ENCODE results near the gene IL12RB1.
"Not testable (repeated sequence)": the region's sequence is repeated elsewhere in the genome, so short reads cannot be mapped to it uniquely, and the experiment has no call there.

The IL12RB1 gene

DNA sequence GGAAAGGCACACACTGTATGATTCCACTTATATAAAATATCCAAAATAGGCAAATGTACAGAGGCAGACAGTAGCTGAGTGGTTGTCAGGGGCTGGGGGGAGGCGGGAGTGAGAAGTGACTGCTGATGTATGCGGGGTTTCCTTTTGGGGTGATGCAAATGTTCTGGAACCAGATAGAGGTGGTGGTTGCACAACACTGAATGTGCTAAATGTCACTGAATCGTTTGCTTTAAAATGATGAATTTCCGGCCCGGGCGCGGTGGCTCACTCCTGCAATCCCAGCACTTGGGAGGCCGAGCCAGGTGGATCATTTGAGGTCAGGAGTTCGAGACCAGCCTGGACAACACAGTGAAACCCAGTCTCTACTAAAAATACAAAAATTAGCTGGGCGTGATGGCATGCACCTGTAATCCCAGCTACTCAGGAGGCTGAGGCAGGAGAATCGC is 2.4 kb upstream of the IL12RB1 start:
- DNase-seq (ENCODE audit: low spot score) = not testable (repeated sequence)

DNA sequence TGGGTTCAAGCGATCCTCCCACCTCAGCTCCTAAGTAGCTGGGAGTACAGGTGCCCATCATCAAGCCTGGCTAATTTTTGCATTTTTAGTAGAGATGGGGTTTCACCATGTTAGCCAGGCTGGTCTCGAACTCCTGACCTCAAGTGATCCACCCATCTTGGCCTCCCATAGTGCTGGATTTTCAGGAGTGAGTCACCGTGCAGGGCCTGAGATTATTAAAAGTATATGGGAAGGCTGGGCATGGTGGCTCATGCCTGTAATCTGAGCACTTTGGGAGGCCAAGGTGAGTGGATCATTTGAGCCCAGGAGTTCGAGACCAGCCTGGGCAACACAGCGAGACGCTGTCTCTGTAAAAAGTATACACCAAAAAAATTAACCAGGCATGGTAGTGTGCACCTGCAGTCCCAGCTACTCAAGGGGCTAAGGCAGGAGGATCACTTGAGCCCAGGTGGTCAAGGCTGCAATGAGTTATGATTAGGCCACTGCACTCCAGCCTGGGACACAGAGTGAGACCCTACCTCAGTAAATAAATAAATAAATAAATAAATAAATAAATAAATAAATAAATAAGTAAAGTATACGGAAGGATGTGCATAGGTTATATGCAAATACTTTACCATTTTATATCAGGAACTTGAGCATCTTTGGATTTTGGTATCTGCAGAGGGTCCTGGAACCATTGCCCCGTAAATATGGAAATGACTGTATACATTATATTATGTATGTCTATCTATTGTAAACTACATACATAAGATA is 854 bp downstream of the IL12RB1 start:
- no peak for DNase-seq (ENCODE audit: low spot score)

DNA sequence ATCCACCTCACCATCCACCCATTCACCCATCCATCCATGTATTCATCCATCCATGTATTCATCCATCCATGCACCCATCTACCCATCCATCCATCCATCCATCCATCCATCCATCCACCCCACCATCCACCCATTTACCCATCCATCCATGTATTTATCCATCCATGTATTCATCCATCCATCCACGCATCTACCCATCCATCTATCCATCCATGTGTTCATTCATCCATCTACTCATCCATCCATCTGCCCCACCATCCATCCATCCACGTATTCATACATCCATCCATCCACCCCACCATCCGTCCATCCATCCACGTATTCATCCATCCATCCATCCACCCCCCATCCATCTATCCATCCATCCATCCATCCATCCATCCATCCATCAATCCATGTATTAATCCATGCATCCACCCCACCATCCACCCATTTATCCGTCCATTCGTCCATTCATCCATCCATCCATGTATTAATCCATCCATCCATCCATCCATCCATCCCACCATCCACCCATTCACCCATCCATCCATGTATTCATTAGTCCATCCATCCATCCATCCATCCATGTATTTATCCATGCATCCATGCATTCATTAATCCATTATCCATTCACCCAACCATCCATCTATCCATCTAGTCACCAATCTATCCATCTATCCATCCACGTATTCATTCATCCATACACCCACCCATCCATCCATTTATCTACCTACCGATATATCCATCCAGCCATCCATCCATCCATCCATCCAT is 2.6 kb downstream of the IL12RB1 start:
- DNase-seq (ENCODE audit: low spot score) = no peak

DNA sequence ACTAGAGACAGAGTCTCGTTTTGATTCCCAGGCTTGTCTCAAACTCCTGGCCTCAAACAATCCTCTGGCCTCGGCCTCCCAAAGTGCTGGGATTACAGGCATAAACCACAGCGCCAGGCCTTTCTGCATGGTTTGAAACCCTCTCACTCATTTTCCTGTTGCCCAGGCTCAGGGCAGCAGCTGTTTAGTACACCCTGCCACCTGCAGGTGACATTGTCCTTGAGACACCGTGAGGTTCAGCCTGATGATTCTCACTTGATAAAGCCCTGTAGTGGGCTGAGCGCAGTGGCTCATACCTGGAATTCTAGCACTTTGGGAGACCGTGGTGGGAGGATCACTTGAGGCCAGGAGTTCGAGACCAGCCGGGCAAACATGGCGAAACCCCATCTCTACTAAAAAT is 12.5 kb downstream of the IL12RB1 start:
- no peak for DNase-seq (ENCODE audit: low spot score)

DNA sequence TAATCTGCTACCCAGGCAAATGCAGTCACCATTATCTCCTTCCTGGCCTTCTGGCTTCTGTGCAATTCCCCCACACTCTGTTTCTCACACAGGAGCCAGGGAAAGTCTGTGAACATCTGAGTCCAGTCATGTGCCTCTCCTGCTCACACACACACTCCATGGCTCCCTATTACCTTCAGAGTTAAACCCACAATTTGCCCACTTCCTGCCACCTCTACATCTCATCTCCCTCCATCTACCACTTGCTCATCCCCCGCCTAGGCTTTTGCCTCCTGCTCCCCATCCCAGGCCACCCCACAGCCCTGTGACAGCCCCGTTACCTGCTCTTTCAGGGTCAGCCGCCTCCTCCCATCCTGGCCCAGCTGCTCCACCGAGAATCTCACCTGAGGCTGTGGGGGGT is 13.5 kb downstream of the IL12RB1 start:
- DNase-seq (ENCODE audit: low spot score) = peak; percentile 3

DNA sequence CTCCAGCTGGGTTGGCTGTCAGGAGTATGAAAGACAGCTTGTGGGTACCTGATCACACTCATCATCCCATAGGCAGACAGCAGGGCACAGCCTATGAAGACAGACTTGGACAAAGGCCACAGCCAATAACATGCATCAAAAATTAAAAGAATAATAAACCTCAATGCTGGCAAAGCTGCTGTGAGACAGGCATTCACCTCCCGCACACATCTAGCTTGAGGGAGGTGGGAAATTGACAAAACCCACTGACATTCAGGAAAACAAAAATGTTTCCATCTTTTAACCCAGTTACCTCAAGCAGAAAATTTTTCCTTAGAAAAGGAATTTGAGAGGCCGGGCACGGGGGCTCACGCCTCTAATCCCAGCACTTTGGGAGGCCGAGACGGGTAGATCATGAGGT is 14.4 kb downstream of the IL12RB1 start:
- no peak for DNase-seq (ENCODE audit: low spot score)

DNA sequence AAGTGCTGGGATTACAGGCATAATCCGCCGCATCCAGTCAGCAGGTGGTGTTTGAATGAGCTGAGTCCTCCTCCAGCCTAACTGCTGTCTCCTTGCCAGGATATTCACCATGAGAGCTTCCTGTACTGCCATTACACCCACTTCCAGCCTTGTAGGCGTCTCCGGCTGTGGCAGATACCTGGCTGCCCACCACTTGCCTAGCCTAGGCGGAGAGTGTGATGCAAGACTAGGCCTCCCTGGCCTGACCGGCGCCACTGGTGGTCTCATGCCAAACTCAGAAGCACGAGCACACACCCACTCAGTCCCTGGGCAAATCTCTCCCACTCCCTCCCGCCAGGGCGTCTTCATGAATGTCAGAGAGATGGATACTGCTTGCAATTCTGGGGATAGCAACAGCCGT is 16.6 kb downstream of the IL12RB1 start:
- DNase-seq (ENCODE audit: low spot score) = no peak

DNA sequence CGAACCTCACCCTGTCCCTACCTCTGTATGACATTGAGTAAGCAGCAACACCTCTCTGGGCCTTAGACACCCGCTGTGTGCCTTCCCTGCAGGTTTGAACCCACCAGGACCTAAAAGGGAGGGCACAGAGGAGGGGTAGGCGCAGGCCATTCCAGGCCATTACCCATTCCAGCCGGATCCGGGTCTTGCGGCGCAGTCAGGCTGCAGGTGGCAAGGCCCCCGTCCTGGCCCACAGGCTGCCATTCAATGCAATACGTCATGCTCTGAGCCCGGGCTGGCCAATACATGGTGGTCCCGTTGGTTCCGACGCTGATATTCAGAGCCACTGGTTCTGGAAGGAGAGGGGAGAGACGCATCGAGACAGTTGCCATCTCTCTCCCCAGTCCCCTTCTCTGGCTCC is 17.4 kb downstream of the IL12RB1 start:
- no peak for DNase-seq (ENCODE audit: low spot score)

DNA sequence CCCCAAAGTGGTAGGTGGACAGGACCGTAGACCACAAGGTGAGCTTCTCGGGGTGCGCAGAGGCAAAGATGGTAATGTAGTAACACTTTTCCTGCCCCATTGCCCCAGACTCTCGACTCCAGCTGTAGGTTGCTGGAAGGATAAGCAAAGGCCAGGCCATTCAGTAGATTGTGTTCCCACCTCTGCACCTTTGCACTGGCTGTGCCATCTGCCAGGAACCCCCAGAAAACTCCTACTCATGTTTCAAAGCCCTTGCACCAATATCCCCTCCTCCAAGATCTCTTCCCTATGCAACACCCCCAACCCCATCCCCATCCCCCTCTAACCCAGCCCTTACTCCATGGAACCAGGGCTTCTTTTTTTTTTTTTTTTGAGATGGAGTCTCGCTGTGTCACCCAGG is 18.3 kb downstream of the IL12RB1 start:
- DNase-seq (ENCODE audit: low spot score) = no peak

DNA sequence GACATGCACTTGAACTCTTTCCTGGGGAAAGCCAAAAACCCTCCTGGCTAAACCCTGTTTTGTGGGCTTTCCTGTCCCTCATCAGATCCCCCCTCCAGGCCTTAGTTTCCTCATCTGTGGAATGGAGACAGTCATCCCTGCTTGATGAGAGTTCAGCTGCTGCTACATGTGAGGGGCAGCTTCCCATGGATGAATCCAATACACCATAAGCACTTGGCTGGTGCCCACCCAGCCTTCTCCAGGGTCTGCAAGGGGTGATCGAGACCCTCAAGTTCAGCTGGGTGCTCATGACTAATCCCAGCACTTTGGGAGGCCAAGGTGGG is 21.6 kb downstream of the IL12RB1 start:
- DNase-seq (ENCODE audit: low spot score) = no peak

DNA sequence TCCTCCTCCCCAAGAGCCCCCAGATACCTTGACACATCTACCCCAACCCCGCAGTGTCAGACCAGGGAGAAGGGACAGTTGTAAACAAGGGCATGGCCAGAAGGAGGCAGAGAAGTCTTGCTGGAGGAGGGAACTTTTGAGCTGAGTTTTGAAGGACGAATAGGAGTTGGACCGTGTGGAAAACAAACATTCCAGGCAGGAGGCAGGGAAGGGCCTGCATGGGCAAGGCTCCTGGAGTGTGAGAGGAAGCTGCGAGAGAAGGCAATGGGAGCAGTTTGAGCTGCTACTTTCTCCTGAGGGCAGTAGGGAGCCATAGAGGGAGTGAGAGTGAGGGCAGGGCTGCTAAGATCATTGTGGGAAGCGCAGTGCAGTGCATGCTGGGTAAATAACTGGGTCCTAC is 23.3 kb downstream of the IL12RB1 start:
- no peak for DNase-seq (ENCODE audit: low spot score)

DNA sequence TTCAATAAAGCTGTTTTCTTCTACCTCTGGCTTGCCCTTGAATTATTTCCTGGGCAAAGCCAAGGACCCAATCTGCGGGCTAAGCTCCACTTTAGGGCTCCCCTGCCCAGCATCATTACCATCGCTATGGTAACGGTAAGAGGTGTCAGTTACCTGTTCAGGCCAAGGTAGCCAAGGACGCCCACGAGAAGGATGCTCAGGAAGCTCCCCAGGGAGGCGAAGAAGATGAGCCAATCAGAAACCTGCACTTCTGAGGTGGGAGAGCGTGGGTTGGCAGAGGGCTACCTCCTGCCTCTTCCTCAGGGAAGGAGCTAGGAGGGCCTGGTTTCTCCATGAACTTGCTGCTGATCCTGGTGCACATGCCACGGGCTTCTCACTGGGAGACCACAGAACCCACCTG is 24.7 kb downstream of the IL12RB1 start:
- DNase-seq (ENCODE audit: low spot score) = no peak

DNA sequence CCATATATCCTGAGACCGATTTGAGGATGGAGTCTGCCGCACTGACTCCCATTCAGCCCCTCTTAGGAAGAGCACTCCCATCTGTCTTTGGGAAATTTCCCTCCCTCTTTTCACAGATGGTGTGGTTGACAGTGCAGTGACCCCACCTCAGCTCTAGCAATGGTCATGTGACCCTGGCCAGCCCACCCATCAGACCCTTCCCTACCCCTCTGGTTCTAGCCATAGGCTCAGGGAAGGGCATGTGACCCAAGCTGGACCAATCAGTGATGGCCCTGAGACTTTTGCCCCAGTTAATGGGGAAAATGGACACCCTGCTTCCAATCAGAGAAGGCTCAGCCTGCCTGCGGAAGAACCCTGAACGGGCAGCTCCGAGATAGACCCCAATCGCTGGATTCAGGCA is 26.3 kb downstream of the IL12RB1 start:
- DNase-seq (ENCODE audit: low spot score) = no peak

DNA sequence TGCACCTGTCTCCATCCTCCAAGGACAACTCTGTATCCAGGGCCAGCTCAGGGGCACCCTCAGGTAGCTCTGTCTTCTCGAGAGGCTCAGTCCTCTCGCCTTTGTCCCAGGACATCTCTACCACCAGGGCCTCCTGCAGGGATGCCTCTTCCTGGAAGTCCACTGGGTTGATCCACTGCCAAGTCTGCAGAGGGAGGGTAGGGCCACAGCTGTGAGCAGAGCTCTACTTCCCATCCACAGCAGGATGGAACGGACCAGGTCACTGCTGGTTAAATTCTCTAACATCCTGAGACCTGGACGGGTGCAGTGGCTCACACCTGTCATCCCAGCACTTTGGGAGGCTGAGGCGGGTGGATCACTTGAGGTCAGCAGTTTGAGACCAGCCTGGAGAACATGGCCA is 26.8 kb downstream of the IL12RB1 start:
- no peak for DNase-seq (ENCODE audit: low spot score)

DNA sequence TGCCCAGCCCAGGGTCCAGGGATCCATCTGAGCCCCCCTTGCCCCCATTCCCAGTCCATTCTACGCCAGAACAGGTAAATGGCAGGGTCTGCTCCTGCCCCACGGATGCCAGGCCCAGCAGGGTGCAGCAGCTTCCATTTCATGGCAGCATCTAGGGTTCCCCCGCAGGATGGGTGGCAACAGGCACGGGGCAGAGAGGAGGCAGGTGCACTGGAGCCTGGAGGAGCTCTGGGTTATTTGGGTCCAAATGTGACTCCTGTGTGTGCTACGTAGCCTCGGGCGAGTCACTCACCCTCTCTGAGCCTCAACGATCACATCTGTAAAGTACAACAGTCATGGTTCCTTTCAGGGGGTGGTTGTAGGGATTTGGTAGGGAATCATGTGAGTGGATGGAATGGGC is 27.4 kb downstream of the IL12RB1 start:
- DNase-seq (ENCODE audit: low spot score) = no peak

DNA sequence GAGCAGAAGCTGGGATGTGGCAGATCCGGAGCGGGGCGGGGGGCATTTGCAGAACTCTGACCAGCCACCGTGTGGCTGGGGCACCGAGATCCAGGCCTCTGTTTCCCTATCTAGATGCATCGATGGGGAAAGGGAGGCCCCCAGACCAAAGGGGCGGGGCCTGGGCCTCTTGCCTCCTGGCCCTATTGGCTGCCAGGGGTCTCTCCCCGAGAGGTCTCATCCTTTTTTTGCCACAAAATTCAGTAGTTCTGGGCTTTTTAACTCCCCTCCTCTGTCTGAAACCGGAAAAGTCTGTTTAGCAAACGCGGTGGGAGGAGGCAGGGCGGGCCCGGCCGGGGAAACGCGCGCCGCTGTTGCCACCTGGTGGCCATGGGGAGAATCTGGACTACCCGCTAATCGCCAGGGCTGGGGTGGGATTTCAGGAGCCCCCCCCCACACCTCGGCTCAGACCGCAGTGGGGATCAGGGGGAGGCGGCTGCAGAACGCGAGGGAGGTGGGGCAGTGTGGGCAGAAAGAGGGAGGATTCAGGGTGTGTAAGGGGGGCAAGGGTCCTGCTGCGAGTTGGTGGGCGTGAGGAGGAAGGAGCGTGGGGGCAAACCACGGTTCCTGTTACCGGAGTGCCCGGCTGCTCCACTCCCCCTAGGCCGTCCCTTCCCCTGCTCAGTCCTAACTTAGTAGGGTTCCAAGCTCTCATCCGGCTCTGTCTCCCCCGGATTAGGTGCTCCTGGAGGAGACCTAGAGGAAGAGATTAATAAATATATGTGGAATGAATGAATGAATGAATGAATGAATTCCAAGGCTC is 28.3 kb downstream of the IL12RB1 start:
- DNase-seq (ENCODE audit: low spot score) = peak; percentile 92

DNA sequence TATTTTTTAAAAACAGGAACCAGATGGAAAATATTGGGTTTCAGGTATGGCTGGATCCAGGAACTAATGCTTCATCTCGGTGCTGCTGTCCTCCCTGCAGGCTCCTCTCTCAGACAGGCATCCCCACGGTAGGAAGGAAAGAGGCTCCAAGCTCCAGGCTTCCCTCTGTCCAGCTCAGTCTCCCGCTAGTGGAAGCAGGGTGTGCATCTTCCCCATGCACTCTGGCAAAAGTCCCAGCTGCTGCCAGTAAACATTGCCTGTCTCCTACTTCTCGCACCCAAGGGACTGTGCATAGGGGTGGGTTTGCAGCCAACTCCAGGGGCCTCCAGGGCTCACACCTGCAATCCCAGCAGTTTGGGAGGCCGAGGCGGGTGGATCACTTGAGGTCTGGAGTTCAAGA is 29.2 kb downstream of the IL12RB1 start:
- no peak for DNase-seq (ENCODE audit: low spot score)

DNA sequence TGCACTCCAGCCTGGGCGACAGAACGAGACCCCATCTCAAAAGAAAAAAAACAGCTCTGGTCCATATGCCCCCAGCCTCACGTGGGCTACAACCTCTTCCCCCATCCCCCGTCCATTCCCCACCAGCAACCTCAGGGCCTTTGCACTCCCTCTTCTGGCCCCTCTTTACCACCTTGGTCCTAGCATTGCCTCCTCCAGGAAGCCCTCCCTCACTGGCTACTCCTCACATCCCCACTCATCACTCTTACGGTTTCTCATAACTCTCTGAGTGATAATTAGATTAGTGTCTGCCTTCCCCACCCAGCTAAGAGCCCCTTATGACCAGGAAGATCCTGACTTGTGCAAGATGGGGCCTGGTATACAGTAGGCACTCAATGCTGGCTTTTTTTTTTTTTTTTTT is 30.8 kb downstream of the IL12RB1 start:
- DNase-seq (ENCODE audit: low spot score) = no peak

DNA sequence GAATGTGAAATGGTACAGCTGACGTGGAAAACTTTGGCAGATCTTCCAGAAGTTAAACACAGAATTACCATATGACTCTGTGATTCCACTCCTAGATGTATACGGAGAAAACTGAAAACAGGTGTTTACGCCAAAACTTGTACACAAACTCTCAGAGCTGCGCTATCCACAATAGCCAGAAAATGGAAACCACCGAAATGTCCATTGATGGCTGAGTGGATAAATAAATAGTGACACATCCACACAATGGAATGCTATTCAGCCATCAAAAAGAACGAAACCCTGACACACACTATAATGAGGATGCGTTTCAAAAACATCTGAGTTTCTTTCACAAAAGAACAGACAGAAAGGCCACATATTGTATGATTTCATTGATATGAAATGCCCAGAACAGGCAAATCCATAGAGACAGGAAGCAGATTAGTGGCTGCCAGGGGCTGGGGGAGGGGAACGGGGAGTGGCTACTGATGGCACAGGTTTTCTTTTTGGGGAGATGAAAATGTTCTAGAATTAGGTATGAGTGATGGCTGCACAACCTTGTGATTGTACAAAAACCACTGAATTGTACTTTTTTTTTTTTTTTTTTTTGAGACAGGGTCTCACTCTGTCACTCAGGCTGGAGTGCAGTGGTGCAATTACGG is 33.0 kb downstream of the IL12RB1 start:
- DNase-seq (ENCODE audit: low spot score) = peak; percentile 27

DNA sequence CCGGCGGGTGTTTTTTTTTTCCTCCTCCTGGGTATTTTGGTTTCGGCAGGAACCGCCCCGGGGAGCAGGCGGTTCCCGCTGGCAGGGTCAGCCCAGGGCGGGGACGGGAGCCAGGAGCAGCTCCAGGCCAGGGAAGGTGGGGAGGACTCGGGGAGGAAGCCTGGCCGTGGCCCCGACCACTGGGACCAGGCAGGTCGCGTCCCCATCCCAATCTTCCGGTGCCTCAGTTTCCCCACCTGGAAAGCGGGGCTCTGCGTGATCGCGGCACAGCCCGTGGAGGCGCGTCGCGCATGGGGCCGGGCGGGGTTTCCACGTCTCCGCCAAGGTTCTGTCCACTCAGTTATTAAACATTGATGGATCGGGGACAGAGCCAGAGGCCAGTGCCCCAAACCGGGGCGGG is 34.8 kb downstream of the IL12RB1 start:
- DNase-seq (ENCODE audit: low spot score) = peak; percentile 69

DNA sequence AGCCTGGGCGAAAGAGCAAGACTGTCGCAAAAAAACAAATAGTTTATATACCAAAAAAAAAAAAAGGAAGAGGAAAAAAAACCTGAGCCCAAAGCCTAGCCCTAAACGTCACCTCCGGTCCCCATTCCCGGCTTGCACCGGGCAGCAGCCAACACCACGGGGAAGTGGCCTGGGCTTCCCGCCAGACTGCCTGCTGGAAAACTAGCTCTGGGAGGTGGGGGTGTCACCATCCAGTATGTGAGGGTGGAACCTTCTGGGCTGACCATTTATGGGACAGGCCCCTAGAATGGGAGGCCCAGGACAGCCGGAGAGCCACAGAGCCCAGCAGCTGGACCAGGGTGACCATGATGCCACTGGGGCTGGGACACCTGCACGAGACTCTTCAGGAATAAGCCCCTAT is 37.3 kb downstream of the IL12RB1 start:
- peak; percentile 81 for DNase-seq (ENCODE audit: low spot score)

DNA sequence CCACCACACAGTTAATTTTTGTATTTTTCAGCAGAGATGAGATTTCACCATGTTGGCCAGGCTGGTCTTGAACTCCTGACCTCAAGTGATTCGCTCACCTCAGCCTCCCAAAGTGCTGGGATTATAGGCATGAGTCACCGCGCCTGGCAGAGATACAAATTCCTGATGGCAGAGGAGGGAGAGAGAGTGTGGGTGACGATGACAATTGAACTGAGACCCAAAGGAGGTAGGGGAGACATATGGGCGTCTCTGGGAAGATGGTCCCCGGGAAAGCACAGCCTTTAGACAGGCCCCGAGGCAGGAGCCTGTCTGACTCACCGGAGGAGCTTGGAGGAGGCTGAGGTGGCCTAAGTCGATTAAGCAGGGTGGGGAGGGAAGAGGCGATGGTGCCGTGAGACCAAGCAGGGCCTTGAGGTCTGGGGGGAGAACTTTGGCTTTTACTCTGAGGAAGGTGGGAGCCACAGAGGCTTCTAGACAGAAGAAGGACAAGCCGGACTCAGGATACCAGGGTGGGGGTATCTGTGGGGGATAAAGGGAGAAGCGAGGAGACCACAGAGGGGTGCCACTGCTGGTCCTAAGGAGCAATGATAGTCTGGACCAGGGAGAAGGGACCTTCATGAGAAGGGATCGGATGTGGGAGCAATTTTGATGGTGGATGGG is 40.5 kb downstream of the IL12RB1 start:
- DNase-seq (ENCODE audit: low spot score) = peak; percentile 71

Measured in AG20443 (cell line).